ENCODE data around the gene COA1.

Gene COA1

GRCh38 chr7:43669286-43670081, 59.8 kb downstream of the COA1 start:
- no peak for TF ChIP-seq CTCF (IDR thresholded peaks at IDR 0.05; ENCODE audit: low read depth, low read length)
- no peak for TF ChIP-seq EZH2phosphoT487 (IDR thresholded peaks at IDR 0.05; ENCODE audit: low read depth)

GRCh38 chr7:43668035-43668434, 61.3 kb downstream of the COA1 start:
- Histone ChIP-seq H2AFZ (ENCODE audit: low read depth, low read length) (no peak overlapping the region), H4K20me1 (ENCODE audit: insufficient read depth, low read length) (no peaks in the 10 kb centered on the region), H3K4me1 (ENCODE audit: low read length) (peaks cover 50% of the 10 kb centered on the region), H3K9me3 (ENCODE audit: insufficient read depth, low read length) (peaks cover 9% of the 10 kb centered on the region; the same call in 1 of the 2 replicates), H3K9ac (ENCODE audit: low read length) (no peak overlapping the region), H3K36me3 (replicated peaks; ENCODE audit: low read depth, low read length) (peaks cover 33% of the 10 kb centered on the region), H3K79me2 (ENCODE audit: low read length) (peaks cover 71% of the 10 kb centered on the region), H3K27ac (ENCODE audit: low read length) (no peak overlapping the region), H3K4me2 (ENCODE audit: low read length) (no peak overlapping the region), H3K4me3 (ENCODE audit: low read length) (no peak overlapping the region), H3K27me3 (ENCODE audit: low read depth, low read length) (no peaks in the 10 kb centered on the region)
- TF ChIP-seq CTCF (IDR thresholded peaks at IDR 0.05; ENCODE audit: low read depth, low read length), result no peak
- no peak for TF ChIP-seq EZH2phosphoT487 (IDR thresholded peaks at IDR 0.05; ENCODE audit: low read depth)

More at GRCh38 chr7:43669286-43670081, 59.8 kb downstream of the COA1 start:
- Histone ChIP-seq H3K9ac (ENCODE audit: low read length) (peak overlapping the region; percentile 51), H3K4me3 (ENCODE audit: low read length) (peak overlapping the region; percentile 59), H3K27ac (ENCODE audit: low read length) (peak overlapping the region; percentile 59), H3K79me2 (ENCODE audit: low read length) (peaks cover 76% of the 10 kb centered on the region), H4K20me1 (ENCODE audit: insufficient read depth, low read length) (no peaks in the 10 kb centered on the region), H3K9me3 (ENCODE audit: insufficient read depth, low read length) (peaks cover 9% of the 10 kb centered on the region; the same call in 1 of the 2 replicates), H3K4me1 (ENCODE audit: low read length) (peaks cover 37% of the 10 kb centered on the region), H3K27me3 (ENCODE audit: low read depth, low read length) (no peaks in the 10 kb centered on the region), H3K4me2 (ENCODE audit: low read length) (peak overlapping the region; percentile 83), H3K36me3 (replicated peaks; ENCODE audit: low read depth, low read length) (peaks cover 39% of the 10 kb centered on the region), H2AFZ (ENCODE audit: low read depth, low read length) (no peak overlapping the region)

GRCh38 chr7:43666938-43667337, 62.4 kb downstream of the COA1 start:
- H2AFZ ChIP-seq (ENCODE audit: low read depth, low read length), result no peak overlapping the region
- H3K27ac ChIP-seq (ENCODE audit: low read length), result no peak overlapping the region
- no peak for TF ChIP-seq EZH2phosphoT487 (IDR thresholded peaks at IDR 0.05; ENCODE audit: low read depth)
- no peak for TF ChIP-seq CTCF (IDR thresholded peaks at IDR 0.05; ENCODE audit: low read depth, low read length)
- H3K27me3 ChIP-seq (ENCODE audit: low read depth, low read length), result no peaks in the 10 kb centered on the region
- H4K20me1 ChIP-seq (ENCODE audit: insufficient read depth, low read length), result no peaks in the 10 kb centered on the region
- peaks cover 34% of the 10 kb centered on the region for H3K36me3 ChIP-seq (replicated peaks; ENCODE audit: low read depth, low read length)
- peaks cover 60% of the 10 kb centered on the region for H3K4me1 ChIP-seq (ENCODE audit: low read length)
- H3K4me2 ChIP-seq (ENCODE audit: low read length), result no peak overlapping the region
- peaks cover 63% of the 10 kb centered on the region for H3K79me2 ChIP-seq (ENCODE audit: low read length)
- no peak overlapping the region for H3K9ac ChIP-seq (ENCODE audit: low read length)
- no peak overlapping the region for H3K4me3 ChIP-seq (ENCODE audit: low read length)
- peaks cover 9% of the 10 kb centered on the region; the same call in 1 of the 2 replicates for H3K9me3 ChIP-seq (ENCODE audit: insufficient read depth, low read length)

GRCh38 chr7:43664681-43665080, 64.6 kb downstream of the COA1 start:
- H3K9ac ChIP-seq (ENCODE audit: low read length), result no peak overlapping the region
- H3K36me3 ChIP-seq (replicated peaks; ENCODE audit: low read depth, low read length), result peaks cover 28% of the 10 kb centered on the region
- H3K4me3 ChIP-seq (ENCODE audit: low read length), result no peak overlapping the region
- H4K20me1 ChIP-seq (ENCODE audit: insufficient read depth, low read length), result no peaks in the 10 kb centered on the region
- peak overlapping the region; percentile 51; the same call in 1 of the 2 replicates for H3K27ac ChIP-seq (ENCODE audit: low read length)
- H2AFZ ChIP-seq (ENCODE audit: low read depth, low read length), result no peak overlapping the region
- H3K9me3 ChIP-seq (ENCODE audit: insufficient read depth, low read length), result peaks cover 9% of the 10 kb centered on the region; the same call in 1 of the 2 replicates
- H3K4me2 ChIP-seq (ENCODE audit: low read length), result peak overlapping the region; percentile 10; the same call in 1 of the 2 replicates
- peaks cover 50% of the 10 kb centered on the region for H3K4me1 ChIP-seq (ENCODE audit: low read length)
- H3K27me3 ChIP-seq (ENCODE audit: low read depth, low read length), result no peaks in the 10 kb centered on the region
- H3K79me2 ChIP-seq (ENCODE audit: low read length), result peaks cover 48% of the 10 kb centered on the region
- no peak for TF ChIP-seq EZH2phosphoT487 (IDR thresholded peaks at IDR 0.05; ENCODE audit: low read depth)
- no peak for TF ChIP-seq CTCF (IDR thresholded peaks at IDR 0.05; ENCODE audit: low read depth, low read length)
